DMS79 (cell line): ENCODE measurements around the gene ATL1.
"Not testable (repeated sequence)": the region's sequence is repeated elsewhere in the genome, so short reads cannot be mapped to it uniquely, and the experiment has no call there.

ENCODE experiments used
- DNase-seq: peaks from one replicate; lab custom pipeline; 2025; lab: John Stamatoyannopoulos, UW

The ATL1 gene

GRCh38 chr14:50534997-50535396 is 24.9 kb upstream of the ATL1 start:
- DNase-seq = no peak

GRCh38 chr14:50538034-50538433 is 21.9 kb upstream of the ATL1 start:
- DNase-seq = not testable (repeated sequence)

GRCh38 chr14:50539051-50539450 is 20.9 kb upstream of the ATL1 start:
- DNase-seq = no peak

- DNase-seq = no peak
These were observed 18.8 kb upstream of the ATL1 start for GRCh38 chr14:50541159-50541567.

GRCh38 chr14:50542941-50543418 is 17.0 kb upstream of the ATL1 start:
- DNase-seq = peak; percentile 22

GRCh38 chr14:50544911-50545310 is 15.0 kb upstream of the ATL1 start:
- DNase-seq = no peak

- DNase-seq = no peak
These were observed 14.3 kb upstream of the ATL1 start for GRCh38 chr14:50545618-50546017.

- DNase-seq = no peak
These were observed 9.7 kb upstream of the ATL1 start for GRCh38 chr14:50550294-50550693.

- DNase-seq = no peak
These were observed 8.1 kb upstream of the ATL1 start for GRCh38 chr14:50551877-50552276.

- DNase-seq = not testable (repeated sequence)
These were observed 7.1 kb upstream of the ATL1 start for GRCh38 chr14:50552796-50553195.

- DNase-seq = peak; percentile 85
These were observed 963 bp downstream of the ATL1 start for GRCh38 chr14:50560931-50561285.

- DNase-seq = no peak
These were observed 2.9 kb downstream of the ATL1 start for GRCh38 chr14:50562841-50563240.

GRCh38 chr14:50569714-50570274 is 9.8 kb downstream of the ATL1 start:
- no peak for DNase-seq

- no peak for DNase-seq
These were observed 13.9 kb downstream of the ATL1 start for GRCh38 chr14:50573862-50574261.

GRCh38 chr14:50575769-50576168 is 15.8 kb downstream of the ATL1 start:
- no peak for DNase-seq

GRCh38 chr14:50577982-50578381 is 18.0 kb downstream of the ATL1 start:
- no peak for DNase-seq

GRCh38 chr14:50578433-50578832 is 18.5 kb downstream of the ATL1 start:
- DNase-seq = no peak

- DNase-seq = no peak
These were observed 30.5 kb downstream of the ATL1 start for GRCh38 chr14:50590464-50590863.

- DNase-seq = no peak
These were observed 34.8 kb downstream of the ATL1 start for GRCh38 chr14:50594577-50595316.

- DNase-seq = no peak
These were observed 38.8 kb downstream of the ATL1 start for GRCh38 chr14:50598765-50599164.

- no peak for DNase-seq
These were observed 39.9 kb downstream of the ATL1 start for GRCh38 chr14:50599700-50600444.

- DNase-seq = no peak
These were observed 40.9 kb downstream of the ATL1 start for GRCh38 chr14:50600849-50601248.

GRCh38 chr14:50601394-50601793 is 41.4 kb downstream of the ATL1 start:
- no peak for DNase-seq
